ENCODE measurements around the gene LYPD5. TPM values are rescaled to one million over a fixed set of nuclear protein-coding genes. Genes with fewer than 3 reads are reported as not detected.

The LYPD5 gene, protein sequence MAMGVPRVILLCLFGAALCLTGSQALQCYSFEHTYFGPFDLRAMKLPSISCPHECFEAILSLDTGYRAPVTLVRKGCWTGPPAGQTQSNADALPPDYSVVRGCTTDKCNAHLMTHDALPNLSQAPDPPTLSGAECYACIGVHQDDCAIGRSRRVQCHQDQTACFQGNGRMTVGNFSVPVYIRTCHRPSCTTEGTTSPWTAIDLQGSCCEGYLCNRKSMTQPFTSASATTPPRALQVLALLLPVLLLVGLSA
- total RNA-seq: 0.82 and 0.94 TPM in 2 replicates

DNA sequence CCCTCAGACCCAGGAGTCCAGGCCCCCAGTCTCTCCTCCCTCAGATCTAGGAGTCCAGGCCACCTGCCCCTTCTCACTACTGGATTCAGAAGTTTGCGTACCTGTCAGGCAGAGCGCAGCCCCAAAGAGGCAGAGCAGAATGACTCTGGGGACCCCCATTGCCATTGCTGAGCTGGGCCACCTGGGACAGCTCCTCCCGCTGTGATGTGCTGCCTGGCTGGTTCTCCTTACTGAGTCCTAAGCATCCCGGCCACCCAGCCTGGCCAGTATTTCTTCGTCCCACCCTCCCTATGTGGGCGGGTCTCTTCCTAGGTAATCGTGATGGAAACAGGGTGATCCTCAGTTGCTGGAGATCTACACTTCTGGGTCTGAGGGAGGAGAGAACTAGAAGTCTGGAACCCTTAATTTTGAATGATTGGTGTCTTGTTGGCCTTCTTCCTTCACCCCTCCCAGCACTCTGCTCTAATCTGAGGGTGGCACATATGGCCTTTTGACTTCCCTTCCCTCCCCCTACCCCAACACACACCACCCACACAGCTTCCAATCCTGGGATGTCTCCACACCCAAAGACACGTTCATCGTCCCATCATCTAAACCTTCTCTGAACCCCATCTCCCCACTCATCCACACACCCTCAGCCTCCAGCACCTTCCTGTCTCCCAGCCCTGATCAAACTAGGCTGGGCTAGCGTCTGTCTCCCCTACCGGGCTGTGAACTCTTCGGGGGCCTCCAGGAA, at the start of gene LYPD5:
LYPD5 (minus strand) TSS at position 232 of the 736 bp plus-strand sequence; CDS start at position 165, 67 bp downstream.

DNA sequence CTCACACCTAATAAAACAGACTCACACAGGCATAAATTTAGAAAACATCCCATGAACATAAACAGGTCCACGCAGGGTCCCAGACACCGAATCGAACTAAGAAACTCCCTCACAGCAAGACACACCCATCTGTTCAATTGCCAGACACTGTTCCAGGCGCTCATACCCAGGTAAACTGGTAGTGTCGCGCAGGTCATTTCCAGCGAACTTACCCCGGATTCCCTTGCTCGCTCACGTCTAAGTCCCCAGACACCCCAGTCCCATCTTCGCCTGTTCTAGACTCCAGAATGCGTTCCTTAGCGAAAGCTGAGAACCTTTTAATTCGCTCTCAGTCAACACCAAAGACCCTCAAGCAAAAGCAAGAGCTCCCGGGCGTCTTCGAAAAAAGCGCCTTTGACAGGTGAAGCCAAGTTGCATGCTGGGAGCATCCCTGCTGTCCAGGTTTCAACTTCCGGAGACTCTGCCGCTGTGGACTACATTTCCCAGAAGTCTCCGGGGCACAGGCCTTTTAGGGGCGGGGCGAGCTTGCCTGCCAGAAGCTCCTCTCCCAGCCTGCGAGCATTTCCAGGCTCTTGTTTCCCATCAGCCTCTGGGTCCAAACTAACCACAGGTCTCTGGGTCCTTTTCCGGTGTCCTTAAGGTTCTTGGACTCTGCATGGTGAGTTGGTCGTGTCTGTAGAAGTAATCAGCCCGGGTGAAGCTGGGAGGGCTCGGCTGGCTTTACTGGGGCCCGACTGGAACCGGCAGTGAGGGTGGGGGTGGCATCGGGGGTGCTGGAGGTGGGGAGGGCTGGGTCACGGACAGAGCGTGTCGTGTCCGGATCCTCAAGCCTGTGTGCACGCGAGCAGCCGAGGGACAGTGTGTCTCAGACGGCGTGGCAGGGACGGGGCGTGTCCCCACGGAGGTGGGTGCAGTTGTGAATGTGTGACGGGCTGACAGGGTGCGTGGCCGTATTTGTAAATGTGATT, 24.8 kb upstream of the LYPD5 start, which contains the start of gene ZNF283:
ZNF283 (plus strand) TSS at position 535 of the 968 bp plus-strand sequence. CDS start 6,184 bp downstream, outside the sequence.

DNA sequence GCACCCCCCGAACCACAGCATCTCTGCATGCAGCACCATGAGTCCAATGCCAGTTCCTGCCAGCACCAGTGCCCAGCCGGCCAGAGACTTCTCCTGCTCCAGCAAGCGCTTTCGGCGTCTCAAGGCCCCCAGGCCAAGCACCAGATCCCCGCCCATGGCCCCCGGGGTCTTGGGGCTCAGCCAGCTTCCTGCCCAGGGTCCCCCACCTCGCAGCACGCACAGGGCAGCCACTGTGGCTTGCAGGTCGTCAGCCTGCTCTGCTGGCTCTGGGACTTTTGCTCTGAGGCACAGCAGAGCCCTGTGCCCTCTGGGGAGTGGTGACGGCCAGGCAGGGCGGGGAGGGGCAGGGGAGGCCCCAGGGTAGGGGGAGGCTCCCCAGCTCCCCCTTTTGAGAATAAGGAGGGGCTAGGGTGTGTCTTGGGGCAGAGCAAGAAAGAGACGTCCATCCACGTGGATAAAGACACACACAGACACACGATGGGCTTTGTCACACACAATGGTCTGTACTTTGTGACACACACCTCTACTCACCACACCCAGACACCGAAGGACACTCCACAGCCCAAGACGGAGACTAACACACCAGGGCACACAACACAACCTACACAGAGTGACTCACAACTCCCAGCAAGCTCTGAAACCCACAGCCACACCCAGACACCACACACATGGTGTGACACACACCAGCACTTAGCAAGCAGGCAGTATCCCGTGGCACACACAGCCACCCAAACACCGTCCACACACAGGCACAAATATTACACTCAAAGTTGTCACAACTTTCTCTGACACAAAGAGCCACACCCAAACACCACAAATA, 21.3 kb downstream of the LYPD5 start, which contains the start of gene KCNN4:
KCNN4 (minus strand) TSS at position 268 of the 820 bp plus-strand sequence; CDS start at position 156, 112 bp downstream.

DNA sequence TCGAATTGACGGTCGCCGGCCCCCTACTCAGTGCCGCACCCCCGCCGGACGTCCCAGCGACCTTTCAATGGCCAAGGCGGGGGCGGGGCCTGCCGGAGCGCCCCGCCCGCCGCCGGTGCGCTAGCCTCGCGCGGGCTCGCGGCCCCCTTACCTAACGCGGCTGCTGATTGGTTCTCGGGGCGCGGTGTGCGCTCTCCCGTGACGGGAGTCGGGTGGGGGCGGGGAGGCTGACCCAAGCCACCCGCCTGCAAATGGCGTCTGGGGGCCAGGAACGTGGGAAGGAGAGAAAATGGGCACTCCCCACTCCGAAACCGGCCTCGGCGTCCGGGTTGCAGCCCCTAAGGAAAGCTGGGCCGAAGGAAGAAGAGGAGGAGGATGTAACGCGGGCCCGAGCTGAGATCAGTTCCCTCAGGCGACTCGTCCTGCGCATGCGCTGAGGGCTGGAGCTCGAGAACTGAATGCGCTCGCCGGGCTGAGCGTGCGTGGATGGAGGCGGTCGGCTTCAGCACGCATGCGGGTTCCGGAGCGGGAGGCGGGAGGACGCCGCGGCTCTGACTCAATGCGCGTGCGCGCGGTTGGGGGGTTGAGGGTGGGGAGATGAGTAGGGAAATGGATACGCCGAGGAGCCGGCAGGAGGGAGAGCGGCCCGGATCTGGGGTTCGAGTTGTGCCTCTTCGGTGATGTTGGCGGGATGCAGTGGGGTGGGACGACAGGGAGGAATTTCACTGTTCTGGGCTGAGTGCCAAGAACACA, 47.6 kb downstream of the LYPD5 start, which contains the start of gene SMG9:
SMG9 (minus strand) TSS at position 460 of the 753 bp plus-strand sequence. CDS start 4,221 bp downstream, outside the sequence.

Other genes starting within 250 kb of the LYPD5 start
- gene XRCC1, start 226.9 kb downstream of the LYPD5 start, total RNA-seq: 17.9 and 20.3 TPM in 2 replicates
- gene PINLYP, start 226.6 kb downstream of the LYPD5 start, total RNA-seq: 0.58 and 1.8 TPM in 2 replicates
- gene IRGQ, start 206.3 kb downstream of the LYPD5 start, total RNA-seq: 8.7 and 21.2 TPM in 2 replicates
- 7.9 and 8.8 TPM in 2 replicates for gene ZNF576, start 205.9 kb downstream of the LYPD5 start, total RNA-seq
- gene SRRM5, start 190.4 kb downstream of the LYPD5 start, total RNA-seq: 0.17 TPM in 1 of 2 replicates, not detected in the other
- 43.9 and 60.2 TPM in 2 replicates for gene ZNF428, start 182.8 kb downstream of the LYPD5 start, total RNA-seq
- 0.70 and 2.6 TPM in 2 replicates for gene CADM4, start 162.6 kb downstream of the LYPD5 start, total RNA-seq
- 42.1 and 58.0 TPM in 2 replicates for gene PLAUR, start 132.3 kb downstream of the LYPD5 start, total RNA-seq
- gene IRGC, start 86.4 kb downstream of the LYPD5 start, total RNA-seq: not detected in 2 replicates
- gene SMG9, start 47.5 kb downstream of the LYPD5 start, total RNA-seq: 9.4 and 12.8 TPM in 2 replicates
- gene KCNN4, start 21.5 kb downstream of the LYPD5 start, total RNA-seq: not detected in 2 replicates
- 2.7 and 3.7 TPM in 2 replicates for gene ZNF283, start 24.9 kb upstream of the LYPD5 start, total RNA-seq
- gene ZNF404, start 81.5 kb upstream of the LYPD5 start, total RNA-seq: 2.6 and 3.3 TPM in 2 replicates
- gene ZNF45, start 132.8 kb upstream of the LYPD5 start, total RNA-seq: 5.4 and 7.7 TPM in 2 replicates
- gene ZNF221, start 148.8 kb upstream of the LYPD5 start, total RNA-seq: 4.3 and 6.3 TPM in 2 replicates
- 5.0 and 6.3 TPM in 2 replicates for gene ZNF155, start 181.7 kb upstream of the LYPD5 start, total RNA-seq
- 3.7 and 4.0 TPM in 2 replicates for gene ZNF230, start 200.5 kb upstream of the LYPD5 start, total RNA-seq
- 0.26 and 2.1 TPM in 2 replicates for gene ZNF222, start 222.9 kb upstream of the LYPD5 start, total RNA-seq
- 1.3 and 8.8 TPM in 2 replicates for gene ZNF223, start 249.6 kb upstream of the LYPD5 start, total RNA-seq

All from pericardium fibroblast (primary cell).